NCI-H526 treated with DMSO at 0.1 percent for 48 hours (cell line): ENCODE measurements around the gene ABI3.

ENCODE experiments used
- DNase-seq: peaks from one replicate; lab custom pipeline; 2025; lab: John Stamatoyannopoulos, UW

Gene ABI3

DNA sequence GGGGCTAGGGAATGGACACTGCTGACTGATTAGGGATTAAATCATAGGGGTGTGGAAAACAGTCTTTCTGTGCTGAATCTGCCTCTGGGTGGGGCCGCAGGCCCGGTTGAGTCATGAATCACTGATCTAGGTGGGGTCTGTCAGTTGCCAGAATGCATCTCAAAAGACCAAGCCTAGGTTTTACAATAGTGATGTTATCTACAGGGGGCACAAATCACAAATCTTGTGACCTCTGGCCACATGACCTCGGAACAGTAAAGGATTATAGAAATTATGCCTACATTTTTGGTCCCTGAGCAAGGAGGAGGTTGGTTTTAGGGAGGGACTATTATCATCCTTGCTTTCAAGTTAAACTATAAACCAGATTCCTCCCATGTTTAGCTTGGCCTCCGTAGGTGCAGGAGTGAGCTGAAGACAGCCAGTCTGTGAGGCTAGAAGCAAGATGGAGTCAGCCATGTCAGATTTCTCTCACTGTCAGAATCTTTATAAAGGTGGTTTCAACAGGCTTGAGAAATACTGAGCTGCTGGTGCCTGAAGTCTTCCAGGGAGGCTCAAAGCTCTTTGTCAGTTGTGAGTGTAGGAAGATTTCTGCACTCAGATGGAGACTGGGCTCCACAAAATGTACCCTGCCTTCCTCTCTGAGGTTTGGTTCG is 13.0 kb upstream of the ABI3 start:
- no peak for DNase-seq

DNA sequence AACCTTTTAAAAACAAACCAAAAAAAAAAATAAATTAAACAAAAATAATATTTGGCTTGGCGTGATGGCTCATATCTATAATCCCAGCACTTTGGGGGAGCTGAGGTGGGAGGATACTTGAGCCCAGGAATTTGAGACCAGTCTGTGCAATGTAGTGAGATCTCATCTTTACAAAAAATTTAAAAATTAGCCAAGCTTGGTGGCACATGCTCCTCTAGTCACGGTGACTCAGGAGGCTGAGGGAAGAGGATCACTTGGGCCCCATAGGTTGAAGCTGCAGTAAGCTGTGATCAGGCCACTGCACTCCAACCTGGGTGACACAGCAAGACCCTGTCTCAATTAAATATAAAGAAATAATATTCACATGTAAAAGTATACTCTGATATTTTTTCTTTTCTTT is 12.3 kb upstream of the ABI3 start:
- no peak for DNase-seq

DNA sequence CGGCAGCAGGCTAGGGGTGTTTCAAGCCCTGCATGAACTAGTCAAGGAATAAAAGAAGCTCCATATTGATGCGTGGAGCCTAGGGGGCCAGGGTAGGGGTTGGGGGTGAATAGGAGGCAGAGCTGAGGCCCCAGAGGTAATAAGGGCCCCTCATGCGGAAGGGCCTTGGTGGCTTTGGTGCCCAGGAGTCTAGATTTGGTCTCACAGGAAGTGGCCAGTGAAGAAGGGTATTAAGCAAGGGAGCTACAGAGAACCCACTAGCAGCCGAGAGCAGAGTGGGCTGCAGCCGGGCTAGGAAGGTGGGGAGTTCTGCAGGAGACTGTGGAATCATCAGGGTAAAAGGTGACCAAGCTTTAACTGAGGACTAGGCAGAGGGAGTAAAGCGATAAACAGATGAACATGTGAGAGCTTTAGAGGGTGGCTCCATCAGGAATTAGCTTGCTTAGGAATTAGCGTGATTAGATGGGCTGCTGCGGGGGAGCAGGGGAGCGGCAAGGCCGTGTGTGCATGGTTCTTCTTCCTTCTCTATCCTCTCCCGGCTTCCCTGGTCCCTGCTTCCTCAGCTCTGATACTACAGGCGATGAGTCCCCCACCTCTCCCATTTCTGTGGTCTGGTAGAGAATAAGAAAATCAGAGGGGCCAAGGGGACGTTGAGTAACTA is 10.0 kb upstream of the ABI3 start:
- no peak for DNase-seq

DNA sequence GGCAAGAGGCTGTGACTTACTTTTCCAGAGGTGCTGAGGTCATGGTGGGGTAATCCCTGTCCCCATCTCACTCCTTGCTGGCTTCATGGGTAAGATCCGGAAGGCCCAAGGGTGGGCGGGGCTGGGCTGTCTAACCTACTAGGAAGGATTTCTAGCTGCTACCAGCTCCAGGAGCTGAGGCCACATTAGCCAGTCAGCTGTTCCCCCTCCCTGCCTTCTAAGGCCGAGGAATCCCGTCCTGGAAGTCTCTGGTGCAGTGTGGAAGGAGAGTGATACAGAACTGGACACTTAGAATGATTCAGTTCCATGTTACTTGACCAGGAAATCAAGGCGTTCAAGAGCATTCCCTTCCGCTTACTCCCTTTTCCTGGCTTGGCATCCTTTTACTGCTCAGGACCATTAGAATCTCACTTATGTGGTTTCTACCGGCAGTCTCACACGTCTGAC is 9.0 kb upstream of the ABI3 start:
- no peak for DNase-seq

DNA sequence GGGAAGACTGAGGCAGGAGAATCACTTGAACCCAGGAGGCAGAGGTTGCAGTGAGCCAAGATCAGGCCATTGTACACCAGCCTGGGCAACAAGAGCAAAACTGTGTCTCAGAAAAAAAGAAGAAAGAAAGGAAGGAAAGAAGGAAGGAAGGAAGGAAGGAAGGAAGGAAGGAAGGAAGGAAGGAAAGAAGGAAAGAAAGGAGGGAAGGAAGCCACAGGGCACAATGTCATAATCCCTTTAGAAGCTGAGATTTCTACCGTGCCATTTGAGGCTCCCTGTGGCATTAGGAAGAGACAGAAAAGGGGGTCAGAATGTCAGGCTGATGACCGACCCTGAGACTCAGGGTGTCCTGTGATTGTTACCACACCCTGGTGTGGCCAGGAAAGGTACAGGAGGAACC is 6.7 kb upstream of the ABI3 start:
- DNase-seq = no peak

DNA sequence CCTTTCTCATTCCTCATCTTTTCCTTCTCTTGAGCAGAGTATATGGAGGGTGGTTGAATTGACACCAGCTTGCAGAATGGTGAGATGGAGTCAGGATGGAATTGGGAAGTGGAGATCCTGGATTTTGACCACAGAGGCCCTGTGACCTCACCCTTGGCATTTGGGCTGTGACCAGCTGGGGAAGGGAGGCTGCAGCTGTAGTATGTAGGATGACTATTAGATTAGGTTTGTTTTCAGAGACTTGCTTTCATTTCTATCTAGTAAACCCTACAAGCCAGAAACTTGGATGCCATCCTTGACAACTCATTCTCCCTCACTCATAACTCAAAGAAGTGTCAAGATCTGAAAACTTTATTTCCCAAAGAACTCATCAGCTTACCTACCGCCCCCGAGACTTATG is 6.0 kb upstream of the ABI3 start:
- no peak for DNase-seq

DNA sequence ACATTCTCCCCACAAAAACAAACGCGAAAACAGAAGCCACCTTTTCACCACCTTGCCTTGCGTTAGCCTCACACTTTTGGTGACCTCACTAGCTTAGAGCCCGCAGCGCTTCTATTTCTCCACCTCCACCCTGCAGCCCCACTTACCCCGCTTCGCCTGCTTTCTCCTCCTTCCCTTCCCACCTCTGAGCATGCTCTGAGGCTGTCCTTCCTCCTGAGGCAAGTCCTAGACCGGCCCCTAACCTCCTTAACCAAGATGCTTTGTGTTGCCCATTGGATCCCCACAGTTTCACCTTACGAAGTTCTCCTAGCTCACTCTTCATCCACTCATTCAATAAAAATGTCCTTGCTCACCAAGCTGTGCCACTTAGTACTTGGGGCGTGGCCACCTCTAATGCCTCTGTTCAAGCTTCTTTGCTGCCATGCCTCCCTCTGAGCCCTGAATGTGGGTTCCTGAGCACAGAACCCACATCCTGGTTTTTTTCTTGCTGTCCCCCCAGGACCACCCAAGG is 1.4 kb upstream of the ABI3 start:
- DNase-seq = no peak

DNA sequence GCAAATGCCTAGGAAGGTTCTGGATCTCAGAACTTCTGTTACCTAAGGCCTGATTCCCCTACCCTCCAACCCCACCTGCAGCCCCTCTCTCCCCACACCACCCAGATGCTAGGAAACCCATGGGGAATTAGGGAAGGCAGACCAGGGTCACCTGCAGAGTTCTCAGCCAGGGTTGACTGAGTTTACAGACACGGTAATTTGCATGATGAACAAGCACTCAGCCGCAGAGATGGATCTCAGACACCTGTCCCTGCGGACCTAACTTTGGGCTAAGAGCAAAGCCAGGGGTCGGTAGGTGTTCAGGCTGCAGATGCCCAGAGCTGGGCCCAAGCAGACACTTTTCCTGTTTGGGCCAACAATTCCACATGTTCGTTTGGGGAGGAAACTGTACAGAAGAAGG is 2.9 kb downstream of the ABI3 start:
- peak; percentile 84 for DNase-seq

DNA sequence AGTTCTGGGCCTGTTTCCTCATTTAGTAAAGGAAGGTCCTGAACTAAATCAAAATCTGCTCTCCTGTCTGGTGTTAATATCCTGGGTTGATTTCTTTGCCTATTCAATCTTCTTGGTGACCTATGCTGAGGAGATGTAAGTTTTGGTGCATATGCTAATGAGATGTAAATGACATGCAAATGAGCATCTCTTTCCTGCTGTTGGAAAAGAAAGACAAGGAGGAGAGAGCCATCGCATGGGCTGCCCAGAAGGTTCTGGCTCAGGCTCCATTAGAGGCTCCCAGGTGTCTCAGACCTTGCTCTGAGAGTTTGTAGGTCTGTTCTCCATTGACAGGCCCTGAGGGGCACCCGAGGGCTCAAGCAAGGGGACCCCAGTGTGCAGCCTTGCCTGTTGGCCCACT is 3.3 kb downstream of the ABI3 start:
- peak; percentile 77 for DNase-seq

DNA sequence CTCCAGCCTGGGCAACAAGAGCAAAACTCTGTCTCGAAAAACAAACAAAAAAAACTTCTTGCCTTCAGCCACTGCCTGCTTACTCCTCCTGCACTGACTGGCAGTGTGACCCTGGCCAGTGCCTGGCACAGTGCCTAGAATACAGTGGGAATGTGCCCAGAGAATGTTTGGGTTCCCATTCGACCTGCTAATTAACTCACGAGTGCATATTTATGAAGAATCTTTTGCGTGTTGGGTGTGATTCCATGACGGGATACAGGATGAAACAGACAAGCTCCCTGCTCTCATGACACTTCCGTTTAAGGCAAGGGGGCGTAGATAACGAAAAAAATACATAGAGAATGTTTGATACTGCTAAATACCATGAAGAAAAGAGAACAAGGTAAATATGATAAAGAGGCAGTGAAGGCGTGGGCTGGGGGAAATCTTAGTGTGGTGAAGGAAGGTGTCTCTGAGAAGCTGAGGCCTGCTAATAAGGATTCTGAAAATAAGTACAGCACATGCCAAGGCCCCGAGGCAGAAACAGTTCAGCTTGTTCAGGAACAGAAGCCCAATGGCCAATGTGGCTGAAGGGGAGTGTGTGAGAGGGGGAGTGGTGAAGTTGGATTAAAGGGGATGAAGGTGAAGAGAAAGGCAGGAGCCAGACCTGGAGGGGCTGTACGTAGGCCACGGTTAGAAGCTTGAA is 4.3 kb downstream of the ABI3 start:
- no peak for DNase-seq

DNA sequence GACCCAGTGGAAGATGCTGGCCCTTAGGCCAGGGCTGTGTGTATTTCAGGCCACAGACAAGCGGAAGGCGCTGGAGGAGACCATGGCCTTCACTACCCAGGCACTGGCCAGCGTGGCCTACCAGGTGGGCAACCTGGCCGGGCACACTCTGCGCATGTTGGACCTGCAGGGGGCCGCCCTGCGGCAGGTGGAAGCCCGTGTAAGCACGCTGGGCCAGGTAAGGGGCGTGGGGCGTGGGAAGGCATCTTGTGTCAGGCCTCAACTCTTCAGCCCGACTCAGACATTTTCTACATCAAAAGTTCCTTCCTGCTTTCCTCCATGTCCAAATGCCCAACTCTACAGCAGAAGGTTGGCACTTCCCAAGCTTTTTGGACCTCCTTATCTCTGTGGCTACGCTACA is 6.0 kb downstream of the ABI3 start:
- DNase-seq = no peak

DNA sequence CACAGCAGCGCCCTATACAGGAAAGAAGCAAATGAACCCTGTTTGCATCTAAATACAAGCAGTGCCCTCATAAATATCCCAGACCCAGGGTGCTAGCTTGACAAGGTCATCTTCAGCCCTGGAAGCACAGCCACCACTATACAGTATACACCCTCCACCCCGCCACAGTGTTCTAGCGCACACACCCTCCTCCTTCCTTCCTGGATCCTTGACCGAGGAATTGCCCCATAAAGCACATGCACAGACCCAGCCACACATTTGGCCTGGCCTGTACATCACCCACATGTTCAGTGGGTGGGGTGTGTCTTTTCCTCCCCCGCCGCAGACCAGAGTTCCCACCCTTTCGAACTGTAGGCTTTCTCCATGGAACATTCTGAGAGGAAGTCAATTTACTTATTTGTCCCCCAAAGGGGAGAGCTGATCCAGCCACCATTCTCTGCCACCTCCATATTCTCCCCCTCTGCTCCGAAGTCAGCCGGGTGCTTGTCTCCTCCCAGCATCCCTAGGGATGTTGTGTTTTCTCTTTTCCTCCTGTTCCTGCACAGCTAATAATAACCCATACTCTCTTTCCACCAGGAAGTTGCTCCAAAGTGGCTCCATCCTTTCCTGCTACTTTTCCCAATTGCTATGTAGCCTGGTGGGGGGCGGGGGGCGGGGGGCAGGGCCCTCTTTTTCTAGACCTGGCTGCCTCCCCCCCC is 6.6 kb downstream of the ABI3 start:
- no peak for DNase-seq

DNA sequence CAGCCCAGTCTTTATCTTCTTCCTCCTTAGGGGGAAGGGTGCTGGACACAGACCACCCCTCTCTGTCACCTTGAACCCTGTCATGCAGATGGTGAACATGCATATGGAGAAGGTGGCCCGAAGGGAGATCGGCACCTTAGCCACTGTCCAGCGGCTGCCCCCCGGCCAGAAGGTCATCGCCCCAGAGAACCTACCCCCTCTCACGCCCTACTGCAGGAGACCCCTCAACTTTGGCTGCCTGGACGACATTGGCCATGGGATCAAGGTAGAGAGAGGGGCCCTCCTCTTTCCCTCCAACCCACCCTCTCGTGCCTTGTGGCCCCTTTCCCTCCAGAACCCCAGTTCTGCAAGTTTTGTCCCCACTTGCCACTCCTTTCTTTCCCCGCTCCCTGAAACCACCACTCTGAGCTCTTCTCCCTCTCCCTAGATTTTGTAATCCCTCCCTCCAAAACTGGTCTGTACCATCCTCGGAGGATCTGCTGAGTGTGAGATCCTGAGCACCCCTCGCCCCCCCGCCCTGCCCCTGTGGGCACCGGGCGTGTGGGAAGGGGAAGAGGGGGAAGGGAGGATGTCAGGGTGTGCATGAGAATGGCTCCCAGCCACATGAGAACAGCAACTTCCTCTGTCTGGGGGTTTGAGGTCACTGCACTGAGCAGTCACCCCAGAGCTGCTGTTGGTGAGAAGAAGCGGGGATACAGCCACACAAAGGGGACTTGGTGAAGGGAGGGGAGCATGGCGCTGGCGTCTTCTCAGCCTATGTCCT is 7.3 kb downstream of the ABI3 start:
- no peak for DNase-seq

DNA sequence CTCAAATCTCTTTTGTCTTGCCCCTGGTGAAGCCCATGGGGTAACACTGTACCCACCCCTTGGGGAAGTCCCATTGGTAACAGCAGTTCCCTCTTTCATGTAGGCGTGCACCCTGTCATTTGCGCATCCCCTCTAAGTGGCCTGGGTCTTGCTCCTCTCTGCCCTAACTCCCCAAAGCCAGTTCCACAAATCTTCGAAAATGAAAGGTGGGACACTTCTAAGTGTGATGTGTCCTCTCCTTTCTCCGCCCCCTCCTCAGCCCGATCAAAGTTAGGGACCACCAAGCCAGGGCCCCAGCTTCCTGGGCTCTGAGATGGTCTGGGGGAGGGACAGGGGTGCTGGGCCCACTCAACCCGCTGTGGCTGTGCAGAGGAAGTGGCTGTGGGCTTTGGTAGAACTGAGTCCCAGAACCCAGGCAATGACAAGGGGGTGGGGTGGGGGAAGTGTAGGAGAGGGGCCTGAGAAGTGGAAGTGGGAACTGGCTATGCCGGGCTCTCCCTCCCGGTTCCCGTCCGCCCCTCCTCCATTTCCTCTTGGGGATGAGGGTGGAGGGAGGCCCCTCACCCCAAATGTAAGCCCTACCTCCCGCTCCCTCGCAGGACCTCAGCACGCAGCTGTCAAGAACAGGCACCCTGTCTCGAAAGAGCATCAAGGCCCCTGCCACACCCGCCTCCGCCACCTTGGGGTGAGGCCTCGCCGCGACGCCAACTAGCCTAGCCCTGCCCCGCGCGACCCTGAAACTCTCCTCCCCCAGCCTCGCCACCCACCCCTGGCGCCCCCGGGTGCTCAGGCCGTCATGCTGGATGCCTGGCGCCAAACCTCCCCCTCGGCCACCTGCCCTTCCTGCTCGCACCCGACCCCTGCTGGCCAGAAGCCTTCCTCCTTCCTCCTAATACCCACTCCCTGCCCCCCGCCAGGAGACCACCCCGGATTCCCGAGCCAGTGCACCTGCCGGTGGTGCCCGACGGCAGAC is 8.7 kb downstream of the ABI3 start:
- DNase-seq = no peak

DNA sequence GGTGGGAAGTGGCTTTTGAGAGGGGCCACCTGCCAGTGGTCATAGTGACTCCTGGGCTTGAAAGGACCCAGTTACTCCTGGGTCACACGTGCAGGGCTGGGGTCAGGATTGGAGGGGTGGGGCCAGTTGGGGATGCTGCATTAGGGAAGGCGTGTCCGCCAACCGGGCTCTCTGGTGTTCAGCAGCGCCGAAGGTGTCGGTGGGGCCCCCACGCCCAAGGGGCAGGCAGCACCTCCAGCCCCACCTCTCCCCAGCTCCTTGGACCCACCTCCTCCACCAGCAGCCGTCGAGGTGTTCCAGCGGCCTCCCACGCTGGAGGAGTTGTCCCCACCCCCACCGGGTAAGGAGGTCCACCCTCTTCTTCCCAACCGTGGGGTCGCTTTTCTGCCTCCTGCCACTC is 9.5 kb downstream of the ABI3 start:
- DNase-seq = no peak

DNA sequence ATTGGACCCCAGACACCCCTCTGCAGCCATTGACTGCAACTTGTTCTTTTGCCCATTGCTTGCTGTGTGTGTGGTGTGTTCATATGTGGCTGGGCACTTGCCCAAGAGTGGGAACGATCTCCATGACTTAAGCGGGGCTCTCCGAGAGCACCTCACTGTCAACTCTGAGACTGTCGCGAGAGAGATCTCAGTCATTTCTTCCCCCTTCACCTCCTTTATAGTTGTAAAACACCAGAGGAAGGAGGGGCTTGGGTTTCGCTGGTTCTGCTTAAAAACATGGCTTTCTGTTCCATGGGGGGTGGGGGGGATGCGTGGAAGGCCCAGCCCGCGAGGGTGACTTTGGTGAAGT is 12.6 kb downstream of the ABI3 start:
- no peak for DNase-seq

DNA sequence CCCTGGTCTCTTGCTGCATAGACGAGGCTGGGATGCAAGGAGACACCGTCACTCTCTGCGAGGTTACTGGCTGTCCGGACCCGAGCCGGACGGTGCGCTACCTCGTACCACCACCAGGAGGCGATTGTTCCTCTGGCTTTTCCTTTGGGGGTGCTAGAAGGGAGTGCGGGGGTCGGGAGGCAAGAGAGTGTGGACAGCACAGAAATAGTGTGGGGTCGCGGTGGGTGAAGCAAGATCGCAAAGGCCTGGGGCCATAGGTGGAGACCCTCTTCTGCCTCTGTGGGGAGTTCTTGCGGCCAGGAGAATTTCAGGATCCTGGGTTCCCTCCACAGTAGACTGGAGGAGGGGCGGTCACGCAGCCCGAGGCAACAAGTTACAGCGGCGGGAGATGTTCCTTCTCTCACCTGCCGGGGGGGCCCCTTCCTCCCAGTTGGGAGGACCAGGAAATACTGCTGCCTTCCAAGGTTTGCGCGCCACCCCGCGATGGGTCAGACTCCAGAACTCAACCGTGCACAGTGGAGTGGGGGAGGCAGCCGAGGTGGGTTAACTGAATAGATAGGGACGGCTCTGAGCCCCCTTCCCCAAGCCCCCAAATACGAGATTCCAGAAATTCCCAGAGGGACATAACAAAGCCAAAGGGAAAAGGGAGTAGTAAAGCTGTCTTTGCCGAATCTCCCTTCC is 13.2 kb downstream of the ABI3 start:
- DNase-seq = peak; percentile 35

DNA sequence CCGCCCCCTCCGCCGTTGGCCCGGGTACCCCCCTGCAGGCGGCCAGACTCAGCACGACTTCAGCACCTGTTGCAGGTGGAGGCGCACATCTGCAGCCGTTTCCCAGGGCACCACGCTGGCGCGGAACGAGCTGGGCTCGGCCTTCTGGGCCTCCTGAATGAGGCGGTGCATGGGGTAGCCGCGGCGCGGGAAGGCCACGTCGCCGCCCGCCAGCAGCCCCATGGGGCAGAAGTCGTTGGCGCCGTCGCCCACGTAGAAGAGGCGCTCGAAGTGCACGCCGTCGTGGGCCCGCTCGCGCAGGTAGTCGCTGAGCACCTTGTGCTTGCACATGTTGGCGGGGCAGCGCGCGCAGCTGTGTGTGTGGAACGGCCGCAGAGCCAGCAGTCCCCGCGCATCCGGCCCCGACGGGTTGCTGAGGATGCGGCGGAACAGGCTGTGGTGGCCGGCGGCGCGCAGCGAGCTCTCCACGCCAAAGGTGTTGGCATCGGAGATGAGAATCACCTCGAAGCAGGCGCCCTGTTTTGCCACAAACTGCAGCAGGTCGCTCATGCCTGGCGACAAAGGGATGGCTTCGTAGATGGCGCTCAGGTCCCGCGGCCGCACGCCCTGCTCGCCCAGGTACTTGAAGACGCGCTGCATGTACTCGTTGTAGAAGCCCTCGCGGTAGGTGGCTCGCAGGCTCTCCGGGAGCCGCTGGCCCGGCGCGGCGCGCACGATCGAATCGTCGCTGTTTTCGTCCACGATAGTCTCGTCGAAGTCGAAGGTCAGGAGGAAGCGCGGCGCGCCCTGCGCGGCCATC is 13.9 kb downstream of the ABI3 start:
- DNase-seq = peak; percentile 14

DNA sequence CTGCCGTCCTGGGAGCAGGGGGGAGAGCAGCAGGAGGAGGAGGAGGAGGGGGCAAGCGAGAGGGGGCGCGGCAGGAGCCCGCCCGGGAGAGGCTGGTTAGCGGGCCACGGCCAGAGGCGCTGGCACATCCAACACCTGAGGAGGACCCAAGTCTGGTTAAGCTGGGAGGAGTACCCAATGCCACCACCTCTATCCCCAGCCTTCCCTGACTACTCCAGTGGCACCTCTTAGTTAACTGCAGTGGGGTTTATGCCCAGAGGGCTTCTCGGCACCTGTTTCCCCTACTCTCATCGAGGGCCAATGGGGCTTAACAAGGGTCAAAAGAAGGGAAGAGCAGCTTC is 14.5 kb downstream of the ABI3 start:
- DNase-seq = no peak
